Measurements from ENCODE around the gene LDLRAD3. TPM values are rescaled to one million over a fixed set of nuclear protein-coding genes. Genes with fewer than 3 reads are reported as not detected.

The LDLRAD3 gene
- total RNA-seq, 2 donors from 2014 or later: 19.2 to 30.6 TPM

GRCh38 chr11:36233204-36233603 is 289.3 kb downstream of the LDLRAD3 start:
- no peaks in the 10 kb centered on the region for H3K4me1 ChIP-seq (ENCODE audit: control insufficient read depth, insufficient read depth, low read length)
- 60% methylated on average over 3 of the region's 3 CpGs for WGBS, 2 experiments (ENCODE audit: insufficient coverage in 1 of 2, insufficient read length in 1 of 2)
- DNase-seq: no peak
- Mint-ChIP-seq H3K9me3 (no peaks in the 10 kb centered on the region), H3K4me3 (no peak overlapping the region), H3K4me1 (no peaks in the 10 kb centered on the region), H3K36me3 (ENCODE audit: low read depth) (peaks cover 40% of the 10 kb centered on the region), H3K27ac (no peak overlapping the region), H3K27me3 (ENCODE audit: insufficient read depth) (no peaks in the 10 kb centered on the region)
- H3K27ac ChIP-seq (ENCODE audit: low read depth, low read length): no peak overlapping the region
- no peak overlapping the region for H3K4me3 ChIP-seq (ENCODE audit: low read length)
- H3K9ac ChIP-seq (ENCODE audit: extremely low read depth, low read length, poor library complexity, severe bottlenecking): no peak overlapping the region
- TF ChIP-seq CTCF (conservative IDR thresholded peaks at IDR 0.05): no peak
- no peaks in the 10 kb centered on the region for H3K27me3 ChIP-seq (ENCODE audit: control insufficient read depth, insufficient read depth, low read length, poor library complexity, severe bottlenecking)
- H3K36me3 ChIP-seq (ENCODE audit: control insufficient read depth, insufficient read depth, low read length): peaks cover 18% of the 10 kb centered on the region
- no peaks in the 10 kb centered on the region for H3K9me3 ChIP-seq (ENCODE audit: control insufficient read depth, low read length)

- H3K4me1 ChIP-seq (ENCODE audit: control insufficient read depth, insufficient read depth, low read length): no peaks in the 10 kb centered on the region
- no peak overlapping the region for H3K9ac ChIP-seq (ENCODE audit: extremely low read depth, low read length, poor library complexity, severe bottlenecking)
- Mint-ChIP-seq H3K4me3 (no peak overlapping the region), H3K36me3 (ENCODE audit: low read depth) (peaks cover 27% of the 10 kb centered on the region), H3K4me1 (no peaks in the 10 kb centered on the region), H3K27ac (no peak overlapping the region), H3K27me3 (ENCODE audit: insufficient read depth) (no peaks in the 10 kb centered on the region), H3K9me3 (no peaks in the 10 kb centered on the region)
- H3K4me3 ChIP-seq (ENCODE audit: low read length): no peak overlapping the region
- WGBS, 2 experiments (ENCODE audit: insufficient coverage in 1 of 2, insufficient read length in 1 of 2): 90 to 97% methylated on average over 2 of the region's 2 CpGs
- DNase-seq: no peak
- peaks cover 6% of the 10 kb centered on the region for H3K36me3 ChIP-seq (ENCODE audit: control insufficient read depth, insufficient read depth, low read length)
- no peaks in the 10 kb centered on the region for H3K27me3 ChIP-seq (ENCODE audit: control insufficient read depth, insufficient read depth, low read length, poor library complexity, severe bottlenecking)
- no peak overlapping the region for H3K27ac ChIP-seq (ENCODE audit: low read depth, low read length)
- TF ChIP-seq CTCF (conservative IDR thresholded peaks at IDR 0.05): no peak
- H3K9me3 ChIP-seq (ENCODE audit: control insufficient read depth, low read length): no peaks in the 10 kb centered on the region
Measured at GRCh38 chr11:36234825-36235224, 291.0 kb downstream of the LDLRAD3 start.

- Histone ChIP-seq H3K4me1 (ENCODE audit: control insufficient read depth, insufficient read depth, low read length) (peaks cover 4% of the 10 kb centered on the region), H3K27me3 (ENCODE audit: control insufficient read depth, insufficient read depth, low read length, poor library complexity, severe bottlenecking) (no peaks in the 10 kb centered on the region), H3K4me3 (ENCODE audit: low read length) (no peak overlapping the region), H3K9me3 (ENCODE audit: control insufficient read depth, low read length) (no peaks in the 10 kb centered on the region), H3K27ac (ENCODE audit: low read depth, low read length) (no peak overlapping the region), H3K9ac (ENCODE audit: extremely low read depth, low read length, poor library complexity, severe bottlenecking) (no peak overlapping the region), H3K36me3 (ENCODE audit: control insufficient read depth, insufficient read depth, low read length) (peaks cover 5% of the 10 kb centered on the region)
- Mint-ChIP-seq H3K4me1 (peaks cover under 1% of the 10 kb centered on the region), H3K9me3 (no peaks in the 10 kb centered on the region), H3K4me3 (no peak overlapping the region), H3K36me3 (ENCODE audit: low read depth) (peaks cover 17% of the 10 kb centered on the region), H3K27me3 (ENCODE audit: insufficient read depth) (no peaks in the 10 kb centered on the region), H3K27ac (no peak overlapping the region)
- WGBS, 2 experiments (ENCODE audit: insufficient coverage in 1 of 2, insufficient read length in 1 of 2): 94 to 97% methylated on average over 2 to 3 of the region's 3 CpGs
- DNase-seq: no peak
- TF ChIP-seq CTCF (conservative IDR thresholded peaks at IDR 0.05): no peak
Measured at GRCh38 chr11:36235750-36236149, 291.9 kb downstream of the LDLRAD3 start.
